ENCODE measurements around the gene SLC39A2.

The SLC39A2 gene

DNA sequence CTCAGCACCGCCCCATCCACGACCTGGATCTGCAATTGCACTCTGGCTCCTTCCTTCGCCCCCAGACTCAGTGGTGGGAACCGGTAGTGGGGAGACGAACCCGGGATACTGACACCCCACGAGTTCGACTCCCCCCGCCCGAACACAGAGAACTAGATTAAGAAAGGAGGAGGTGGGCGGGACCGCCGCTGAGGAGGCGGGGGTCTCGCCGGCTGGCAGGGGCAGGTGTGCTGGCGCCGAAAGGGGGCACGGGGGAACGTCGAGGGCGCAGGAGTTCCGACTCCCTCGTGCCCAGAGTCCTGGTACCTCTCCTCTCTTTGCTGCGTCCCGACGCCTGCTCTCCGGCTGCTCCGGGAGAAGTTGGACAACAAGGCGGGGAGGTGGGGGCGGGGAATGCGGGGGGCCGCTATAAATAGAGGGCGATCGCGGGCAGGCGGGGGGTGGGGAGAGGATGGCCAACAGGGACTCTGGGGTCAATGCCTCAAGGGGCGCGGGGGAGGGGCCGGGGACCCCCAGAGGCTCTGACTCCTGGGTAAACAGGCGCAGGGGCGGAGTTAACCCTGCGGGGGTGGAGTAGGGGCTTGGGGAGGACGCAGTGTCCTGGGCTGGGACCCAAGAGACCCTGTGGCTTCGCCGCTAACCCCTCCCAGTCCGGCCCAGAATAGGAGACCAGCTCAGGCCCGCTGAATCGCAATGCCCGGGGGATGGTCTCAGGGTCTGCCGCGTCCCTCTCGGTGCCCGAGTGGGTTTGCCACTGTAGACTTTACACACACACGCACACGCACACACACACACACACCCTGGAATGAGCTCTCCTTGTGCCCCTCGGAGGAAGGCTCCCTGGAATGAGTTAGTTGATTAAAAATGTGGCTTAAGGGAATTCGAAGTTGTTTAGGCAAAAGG, 26.5 kb downstream of the SLC39A2 start:
- no peak overlapping the region for H3K4me2 ChIP-seq (ENCODE audit: low read depth, low read length, poor library complexity, severe bottlenecking)

DNA sequence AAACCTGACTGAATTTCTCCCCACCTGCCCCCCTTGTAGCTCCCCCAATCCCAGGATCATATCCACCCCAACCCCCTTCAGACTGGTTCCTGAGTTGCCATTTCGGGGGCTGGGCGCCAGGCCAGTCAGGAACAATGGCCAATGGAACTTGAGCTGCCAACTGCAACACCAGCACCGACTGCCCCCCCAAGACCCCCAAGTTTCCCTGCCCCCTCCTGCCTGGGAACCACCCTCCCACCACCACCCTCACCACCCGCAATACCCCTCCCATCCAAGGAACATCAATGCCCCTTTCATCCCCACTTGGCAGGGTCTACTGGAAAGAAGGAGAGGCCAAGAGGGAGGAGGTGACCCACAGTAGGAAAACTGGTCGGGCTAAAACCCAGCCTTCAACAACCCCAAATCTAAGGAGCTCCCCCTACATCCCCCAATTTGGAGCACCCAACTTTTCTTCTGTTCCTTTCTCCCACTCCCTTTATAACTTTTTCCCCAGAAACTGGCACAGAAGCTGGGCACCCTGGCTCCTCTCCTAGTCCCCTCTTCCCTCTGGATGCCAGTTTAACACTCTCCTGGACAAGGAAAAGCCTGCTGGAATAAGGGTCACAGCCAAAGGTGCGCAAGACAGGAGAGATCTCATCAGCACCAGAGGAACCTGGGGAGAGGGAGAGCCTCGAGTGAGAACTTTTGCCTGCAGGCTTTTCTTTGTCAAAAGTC, 27.3 kb downstream of the SLC39A2 start:
- Histone ChIP-seq H3F3A (ENCODE audit: insufficient read depth) (no peaks in the 10 kb centered on the region), H4K20me1 (ENCODE audit: low read depth, low read length) (no peaks in the 10 kb centered on the region), H3K4me3 (ENCODE audit: insufficient read depth, low read length, poor library complexity, severe bottlenecking) (no peak overlapping the region), H3K27me3 (ENCODE audit: low read length) (no peaks in the 10 kb centered on the region), H3K4me2 (ENCODE audit: low read depth, low read length, poor library complexity, severe bottlenecking) (no peak overlapping the region), H2AFZ (ENCODE audit: low read depth, low read length, severe bottlenecking) (no peak overlapping the region), H3K9me2 (replicated peaks; ENCODE audit: insufficient read depth, low read length) (no peaks in the 10 kb centered on the region), H3K9ac (ENCODE audit: low read length) (no peak overlapping the region), H3K27ac (ENCODE audit: low read depth, low read length) (no peak overlapping the region), H3K79me2 (ENCODE audit: insufficient read depth, low read length) (no peaks in the 10 kb centered on the region), H3K9me3 (ENCODE audit: insufficient read depth, low read length) (no peaks in the 10 kb centered on the region), H3K36me3 (ENCODE audit: low read length) (no peaks in the 10 kb centered on the region)
- TF ChIP-seq, protein P1, sequence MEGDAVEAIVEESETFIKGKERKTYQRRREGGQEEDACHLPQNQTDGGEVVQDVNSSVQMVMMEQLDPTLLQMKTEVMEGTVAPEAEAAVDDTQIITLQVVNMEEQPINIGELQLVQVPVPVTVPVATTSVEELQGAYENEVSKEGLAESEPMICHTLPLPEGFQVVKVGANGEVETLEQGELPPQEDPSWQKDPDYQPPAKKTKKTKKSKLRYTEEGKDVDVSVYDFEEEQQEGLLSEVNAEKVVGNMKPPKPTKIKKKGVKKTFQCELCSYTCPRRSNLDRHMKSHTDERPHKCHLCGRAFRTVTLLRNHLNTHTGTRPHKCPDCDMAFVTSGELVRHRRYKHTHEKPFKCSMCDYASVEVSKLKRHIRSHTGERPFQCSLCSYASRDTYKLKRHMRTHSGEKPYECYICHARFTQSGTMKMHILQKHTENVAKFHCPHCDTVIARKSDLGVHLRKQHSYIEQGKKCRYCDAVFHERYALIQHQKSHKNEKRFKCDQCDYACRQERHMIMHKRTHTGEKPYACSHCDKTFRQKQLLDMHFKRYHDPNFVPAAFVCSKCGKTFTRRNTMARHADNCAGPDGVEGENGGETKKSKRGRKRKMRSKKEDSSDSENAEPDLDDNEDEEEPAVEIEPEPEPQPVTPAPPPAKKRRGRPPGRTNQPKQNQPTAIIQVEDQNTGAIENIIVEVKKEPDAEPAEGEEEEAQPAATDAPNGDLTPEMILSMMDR (IDR thresholded peaks at IDR 0.05; ENCODE audit: insufficient read depth, low read length, poor library complexity, severe bottlenecking): no peak
- no peak for TF ChIP-seq EZH2phosphoT487 (conservative IDR thresholded peaks at IDR 0.05; ENCODE audit: low read length)

More for the DNA sequence above, 26.5 kb downstream of the SLC39A2 start:
- no peak overlapping the region for H3K27ac ChIP-seq (ENCODE audit: low read depth, low read length)
- H3K9ac ChIP-seq (ENCODE audit: low read length): no peak overlapping the region
- H2AFZ ChIP-seq (ENCODE audit: low read depth, low read length, severe bottlenecking): no peak overlapping the region
- no peaks in the 10 kb centered on the region for H3K9me2 ChIP-seq (replicated peaks; ENCODE audit: insufficient read depth, low read length)
- H4K20me1 ChIP-seq (ENCODE audit: low read depth, low read length): no peaks in the 10 kb centered on the region
- H3F3A ChIP-seq (ENCODE audit: insufficient read depth): no peaks in the 10 kb centered on the region
- H3K79me2 ChIP-seq (ENCODE audit: insufficient read depth, low read length): no peaks in the 10 kb centered on the region
- H3K4me3 ChIP-seq (ENCODE audit: insufficient read depth, low read length, poor library complexity, severe bottlenecking): no peak overlapping the region
- H3K9me3 ChIP-seq (ENCODE audit: insufficient read depth, low read length): no peaks in the 10 kb centered on the region
- H3K36me3 ChIP-seq (ENCODE audit: low read length): no peaks in the 10 kb centered on the region
- no peaks in the 10 kb centered on the region for H3K27me3 ChIP-seq (ENCODE audit: low read length)
- TF ChIP-seq, protein P1 (IDR thresholded peaks at IDR 0.05; ENCODE audit: insufficient read depth, low read length, poor library complexity, severe bottlenecking): no peak
- no peak for TF ChIP-seq EZH2phosphoT487 (conservative IDR thresholded peaks at IDR 0.05; ENCODE audit: low read length)

DNA sequence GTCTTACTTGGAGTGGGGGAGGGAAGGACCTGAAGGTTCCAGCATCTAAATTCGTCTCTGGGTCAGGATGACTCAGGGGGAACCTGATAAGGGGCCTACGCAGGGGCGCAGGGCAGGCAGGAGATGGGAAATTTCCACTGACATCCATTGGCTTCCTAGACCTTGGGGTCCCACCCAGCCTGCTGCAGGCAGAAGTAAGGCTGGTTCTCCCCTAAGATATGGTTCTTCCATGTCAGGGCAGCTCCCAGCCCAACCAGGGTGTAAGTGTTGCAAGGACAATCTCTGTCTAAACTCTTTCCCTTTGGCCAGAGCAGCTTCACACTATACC, 27.9 kb downstream of the SLC39A2 start:
- Histone ChIP-seq H4K20me1 (ENCODE audit: low read depth, low read length) (no peaks in the 10 kb centered on the region), H3K36me3 (ENCODE audit: low read length) (no peaks in the 10 kb centered on the region), H3K9me2 (replicated peaks; ENCODE audit: insufficient read depth, low read length) (no peaks in the 10 kb centered on the region), H3K27me3 (ENCODE audit: low read length) (no peaks in the 10 kb centered on the region), H3F3A (ENCODE audit: insufficient read depth) (no peaks in the 10 kb centered on the region), H2AFZ (ENCODE audit: low read depth, low read length, severe bottlenecking) (no peak overlapping the region), H3K4me3 (ENCODE audit: insufficient read depth, low read length, poor library complexity, severe bottlenecking) (no peak overlapping the region), H3K79me2 (ENCODE audit: insufficient read depth, low read length) (no peaks in the 10 kb centered on the region), H3K9me3 (ENCODE audit: insufficient read depth, low read length) (no peaks in the 10 kb centered on the region), H3K4me2 (ENCODE audit: low read depth, low read length, poor library complexity, severe bottlenecking) (no peak overlapping the region), H3K9ac (ENCODE audit: low read length) (no peak overlapping the region), H3K27ac (ENCODE audit: low read depth, low read length) (no peak overlapping the region)
- no peak for TF ChIP-seq EZH2phosphoT487 (conservative IDR thresholded peaks at IDR 0.05; ENCODE audit: low read length)
- TF ChIP-seq, protein P1 (IDR thresholded peaks at IDR 0.05; ENCODE audit: insufficient read depth, low read length, poor library complexity, severe bottlenecking): no peak
